HG03060 (cell line): ENCODE data around the gene PTPN21.

Source experiments
- ATAC-seq: cut with Tn5 transposase; IDR thresholded peaks from one replicate; pipeline ENCODE4 v1.9.1; 2021; ENCODE audit warnings: low read depth, moderate number of reproducible peaks; ENCODE audit not compliant: unreplicated experiment

The PTPN21 gene

GRCh38 chr14:88554457-88555286 lies at the start of gene PTPN21:
Gene PTPN21, minus strand, starts transcription at chr14:88555007. Its CDS starts 4,590 bp downstream, at chr14:88550417.
- ATAC-seq, result no peak

GRCh38 chr14:88604212-88604611 lies 49.4 kb upstream of the PTPN21 start:
- ATAC-seq, result no peak

GRCh38 chr14:88599761-88600439 lies 45.1 kb upstream of the PTPN21 start:
- ATAC-seq, result peak; percentile 93

- ATAC-seq, result peak; percentile 22
Measured at GRCh38 chr14:88599326-88599725, 44.5 kb upstream of the PTPN21 start.

- ATAC-seq, result no peak
Measured at GRCh38 chr14:88598097-88598675, 43.4 kb upstream of the PTPN21 start.

GRCh38 chr14:88597601-88598000 lies 42.8 kb upstream of the PTPN21 start:
- no peak for ATAC-seq

GRCh38 chr14:88597038-88597437 lies 42.2 kb upstream of the PTPN21 start:
- no peak for ATAC-seq

- no peak for ATAC-seq
Measured at GRCh38 chr14:88592031-88592430, 37.2 kb upstream of the PTPN21 start.

GRCh38 chr14:88590173-88590572 lies 35.4 kb upstream of the PTPN21 start:
- ATAC-seq, result no peak

- ATAC-seq, result no peak
Measured at GRCh38 chr14:88588081-88588480, 33.3 kb upstream of the PTPN21 start.

- no peak for ATAC-seq
Measured at GRCh38 chr14:88584451-88584850, 29.6 kb upstream of the PTPN21 start.

- ATAC-seq, result no peak
Measured at GRCh38 chr14:88576222-88576621, 21.4 kb upstream of the PTPN21 start.

- ATAC-seq, result no peak
Measured at GRCh38 chr14:88572117-88572516, 17.3 kb upstream of the PTPN21 start.

- no peak for ATAC-seq
Measured at GRCh38 chr14:88568196-88568595, 13.4 kb upstream of the PTPN21 start.

- ATAC-seq, result no peak
Measured at GRCh38 chr14:88565427-88565826, 10.6 kb upstream of the PTPN21 start.

GRCh38 chr14:88563845-88564244 lies 9.0 kb upstream of the PTPN21 start:
- no peak for ATAC-seq

GRCh38 chr14:88562831-88563686 lies 8.3 kb upstream of the PTPN21 start, which contains the start of gene ZC3H14:
Gene ZC3H14, plus strand, starts transcription at chr14:88563037. Its CDS starts 97 bp downstream, at chr14:88563134.
- ATAC-seq, result peak; percentile 81

GRCh38 chr14:88562532-88562830 lies 7.7 kb upstream of the PTPN21 start:
- no peak for ATAC-seq

GRCh38 chr14:88559852-88560251 lies 5.0 kb upstream of the PTPN21 start:
- ATAC-seq, result no peak

- no peak for ATAC-seq
Measured at GRCh38 chr14:88556581-88556980, 1.8 kb upstream of the PTPN21 start.
